GM12892 (cell line): ENCODE data around the gene SRP68.
"Not testable (repeated sequence)": the region's sequence is repeated elsewhere in the genome, so short reads cannot be mapped to it uniquely, and the experiment has no call there.

Experiments
- DNase-seq: peaks from one replicate; pipeline ENCODE4 v3.0.0; 2011; ENCODE audit not compliant: insufficient read length
- FAIRE-seq: peaks from 2 replicates; lab custom pipeline; 2011; peaks lifted over from hg19 to GRCh38; lab: Jason Lieb, UNC
- POLR2A ChIP-seq: IDR thresholded peaks from 2 replicates; pipeline ENCODE4 v1.6.1; 2011; ENCODE audit warnings: low read depth, low read length, control low read depth
- POLR2AphosphoS5 ChIP-seq: IDR thresholded peaks from 2 replicates; pipeline ENCODE4 v1.6.1; 2011; ENCODE audit warnings: low read depth, low read length, control low read depth
- TAF1 ChIP-seq: IDR thresholded peaks from 2 replicates; pipeline ENCODE4 v1.6.1; 2011; ENCODE audit warnings: low read depth, mild to moderate bottlenecking, control low read depth, low read length, borderline replicate concordance

Gene SRP68

DNA sequence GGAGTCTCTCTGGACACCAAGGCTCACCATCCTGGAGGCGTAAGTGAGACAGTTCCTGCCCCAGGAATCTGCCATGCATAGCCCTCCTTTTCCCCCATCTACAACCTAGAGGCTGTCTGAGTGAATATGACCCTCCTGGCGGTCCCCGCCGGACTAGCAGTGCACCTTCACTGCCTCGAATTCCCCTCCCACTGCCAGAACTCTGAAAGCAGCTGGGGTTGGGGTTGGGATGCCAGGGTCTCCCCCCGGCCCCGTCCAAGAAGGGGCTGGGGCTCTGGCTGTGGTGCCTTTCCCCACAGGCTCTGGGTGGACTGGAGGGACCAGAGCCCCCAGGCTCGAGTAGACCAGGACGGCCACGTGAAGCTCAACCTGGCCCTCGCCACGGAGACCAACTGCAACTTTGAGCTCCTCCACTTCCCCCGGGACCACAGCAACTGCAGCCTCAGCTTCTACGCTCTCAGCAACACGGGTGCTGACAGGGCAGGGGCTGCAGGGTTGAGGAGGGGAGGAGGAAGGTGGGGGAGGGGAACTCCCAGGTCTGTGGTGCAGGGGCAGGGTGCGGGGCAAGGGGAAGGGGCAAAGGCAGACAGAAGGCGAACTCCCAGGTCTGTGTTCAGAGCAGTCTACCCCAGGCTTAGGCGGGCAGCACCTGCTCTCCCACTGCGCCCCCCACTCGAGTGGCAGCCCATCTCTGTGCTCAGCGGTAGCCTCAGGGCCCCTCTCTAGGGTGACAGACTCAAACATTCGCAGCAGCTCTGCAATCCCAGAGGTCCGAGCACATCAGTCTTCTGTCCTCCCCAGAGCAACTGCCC is 7.8 kb upstream of the SRP68 start:
- FAIRE-seq = no peak
- TF ChIP-seq TAF1 = no peak
- no peak for TF ChIP-seq POLR2AphosphoS5
- no peak; the same call in 1 of the 2 replicates for TF ChIP-seq POLR2A
- no peak for DNase-seq

DNA sequence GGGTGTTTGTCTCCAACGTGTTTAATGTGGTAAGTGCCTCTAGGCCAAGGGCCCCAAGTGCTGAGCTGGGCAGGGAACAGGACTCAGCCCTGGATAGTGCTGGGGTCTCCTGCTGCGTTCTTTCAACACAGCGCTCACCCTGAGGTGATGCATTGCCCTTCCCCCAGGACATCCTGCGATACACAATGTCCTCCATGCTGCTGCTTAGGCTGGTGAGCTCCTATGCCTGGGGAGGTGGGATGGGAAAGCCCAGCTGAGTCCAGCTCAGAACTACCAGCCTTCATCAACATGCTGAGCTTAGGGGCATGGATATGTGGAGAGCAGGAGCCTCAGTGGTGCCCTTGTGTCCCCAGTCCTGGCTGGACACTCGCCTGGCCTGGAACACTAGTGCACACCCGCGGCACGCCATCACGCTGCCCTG is 7.2 kb upstream of the SRP68 start:
- no peak for FAIRE-seq
- no peak for DNase-seq
- TF ChIP-seq POLR2AphosphoS5 = no peak
- TF ChIP-seq POLR2A = no peak
- TF ChIP-seq TAF1 = no peak

DNA sequence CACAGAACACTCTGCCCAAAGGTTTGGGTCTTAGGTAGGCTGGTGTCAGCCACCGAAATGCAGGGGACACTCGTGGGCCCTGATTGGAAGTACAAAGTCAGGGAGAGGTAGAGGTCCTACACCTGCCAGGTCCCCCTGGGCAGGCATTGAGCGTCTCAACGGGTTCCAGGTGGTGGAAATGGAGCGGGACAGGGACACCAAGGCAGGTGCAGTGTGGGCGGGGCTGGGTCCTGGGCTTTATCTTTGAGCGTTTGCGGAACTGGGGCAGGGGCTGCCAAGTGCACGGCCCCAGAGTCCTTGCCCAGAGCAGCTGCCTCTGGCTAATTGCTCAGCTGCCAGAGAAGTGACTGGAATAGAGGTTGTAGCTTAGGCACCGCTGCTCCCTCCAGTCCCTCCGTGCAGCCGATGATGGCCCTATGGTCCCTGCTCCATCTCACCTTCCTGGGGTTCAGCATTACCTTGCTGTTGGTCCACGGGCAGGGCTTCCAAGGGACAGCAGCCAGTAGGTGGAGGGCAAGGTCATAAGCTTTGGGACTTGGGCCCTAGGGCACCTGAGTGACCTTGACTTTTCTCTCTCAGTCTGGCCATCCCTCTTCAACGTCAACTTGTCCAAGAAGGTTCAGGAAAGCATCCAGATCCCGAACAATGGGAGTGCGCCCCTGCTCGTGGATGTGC is 6.7 kb upstream of the SRP68 start, which contains the start of gene ZACN:
Gene ZACN, plus strand, starts transcription at position 323 of the 675 bp plus-strand sequence. Its CDS starts 83 bp downstream, at position 406.
- FAIRE-seq (no peak), DNase-seq (no peak)
- TF ChIP-seq POLR2A (no peak), TAF1 (no peak), POLR2AphosphoS5 (no peak)

DNA sequence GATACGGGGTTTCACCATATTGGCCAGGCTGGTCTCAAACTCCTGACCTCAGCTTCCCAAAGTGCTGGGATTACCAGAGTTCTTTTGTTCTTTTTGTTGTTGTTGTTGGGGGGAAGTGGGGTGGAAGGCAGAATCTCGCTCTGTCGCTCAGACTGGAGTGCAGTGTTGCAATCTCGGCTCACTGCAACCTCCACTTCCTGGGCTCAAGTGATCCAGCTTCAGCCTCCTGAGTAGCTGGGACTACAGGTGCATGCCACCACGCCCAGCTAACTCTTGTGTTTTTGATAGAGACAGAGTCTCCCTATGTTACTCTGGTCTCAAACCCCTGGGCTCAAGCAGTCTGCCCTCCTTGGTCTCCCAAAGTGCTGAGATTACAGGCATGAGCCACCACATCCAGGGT is 6.1 kb upstream of the SRP68 start:
- not testable (repeated sequence) for FAIRE-seq, DNase-seq

DNA sequence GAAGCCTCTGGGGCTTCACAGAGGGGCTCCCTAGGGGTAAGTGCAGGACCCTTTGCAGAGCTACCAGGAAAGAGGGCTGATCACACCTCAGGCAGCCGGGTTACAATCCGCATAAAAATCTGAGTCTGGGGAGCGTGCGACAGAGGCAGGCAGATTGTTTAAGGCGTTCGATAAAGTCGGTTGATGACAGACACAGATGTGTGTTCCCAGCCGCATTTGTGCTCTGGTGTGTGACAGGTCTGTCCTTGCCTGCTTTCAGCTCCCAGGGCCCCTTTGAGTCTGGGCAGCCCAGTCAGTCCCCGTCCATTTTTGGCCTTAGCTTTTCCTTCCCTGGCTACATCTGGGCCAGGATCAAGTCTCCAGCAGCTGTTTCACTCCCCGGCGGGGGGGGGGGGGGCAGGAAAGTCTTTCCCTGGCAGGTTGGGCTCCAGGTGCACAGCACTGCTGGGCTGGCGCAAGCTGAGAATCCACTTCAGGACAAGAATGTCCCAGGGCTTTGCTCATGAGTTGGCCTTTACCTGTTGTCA is 5.3 kb upstream of the SRP68 start:
- no peak for TF ChIP-seq POLR2AphosphoS5
- TF ChIP-seq POLR2A = no peak
- no peak for TF ChIP-seq TAF1
- FAIRE-seq (no peak), DNase-seq (no peak)

DNA sequence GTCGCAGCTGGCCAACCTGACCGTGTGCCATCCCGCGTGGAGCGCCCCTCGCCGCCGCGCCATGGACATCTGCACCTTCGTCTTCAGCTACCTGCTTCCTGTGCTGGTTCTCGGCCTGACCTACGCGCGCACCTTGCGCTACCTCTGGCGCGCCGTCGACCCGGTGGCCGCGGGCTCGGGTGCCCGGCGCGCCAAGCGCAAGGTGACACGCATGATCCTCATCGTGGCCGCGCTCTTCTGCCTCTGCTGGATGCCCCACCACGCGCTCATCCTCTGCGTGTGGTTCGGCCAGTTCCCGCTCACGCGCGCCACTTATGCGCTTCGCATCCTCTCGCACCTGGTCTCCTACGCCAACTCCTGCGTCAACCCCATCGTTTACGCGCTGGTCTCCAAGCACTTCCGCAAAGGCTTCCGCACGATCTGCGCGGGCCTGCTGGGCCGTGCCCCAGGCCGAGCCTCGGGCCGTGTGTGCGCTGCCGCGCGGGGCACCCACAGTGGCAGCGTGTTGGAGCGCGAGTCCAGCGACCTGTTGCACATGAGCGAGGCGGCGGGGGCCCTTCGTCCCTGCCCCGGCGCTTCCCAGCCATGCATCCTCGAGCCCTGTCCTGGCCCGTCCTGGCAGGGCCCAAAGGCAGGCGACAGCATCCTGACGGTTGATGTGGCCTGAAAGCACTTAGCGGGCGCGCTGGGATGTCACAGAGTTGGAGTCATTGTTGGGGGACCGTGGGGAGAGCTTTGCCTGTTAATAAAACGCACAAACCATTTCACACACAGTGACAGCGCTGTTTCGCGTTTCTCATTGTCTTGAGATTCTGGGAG is 4.7 kb upstream of the SRP68 start:
- DNase-seq (no peak), FAIRE-seq (no peak)
- TF ChIP-seq POLR2AphosphoS5 (no peak), POLR2A (no peak), TAF1 (no peak)

DNA sequence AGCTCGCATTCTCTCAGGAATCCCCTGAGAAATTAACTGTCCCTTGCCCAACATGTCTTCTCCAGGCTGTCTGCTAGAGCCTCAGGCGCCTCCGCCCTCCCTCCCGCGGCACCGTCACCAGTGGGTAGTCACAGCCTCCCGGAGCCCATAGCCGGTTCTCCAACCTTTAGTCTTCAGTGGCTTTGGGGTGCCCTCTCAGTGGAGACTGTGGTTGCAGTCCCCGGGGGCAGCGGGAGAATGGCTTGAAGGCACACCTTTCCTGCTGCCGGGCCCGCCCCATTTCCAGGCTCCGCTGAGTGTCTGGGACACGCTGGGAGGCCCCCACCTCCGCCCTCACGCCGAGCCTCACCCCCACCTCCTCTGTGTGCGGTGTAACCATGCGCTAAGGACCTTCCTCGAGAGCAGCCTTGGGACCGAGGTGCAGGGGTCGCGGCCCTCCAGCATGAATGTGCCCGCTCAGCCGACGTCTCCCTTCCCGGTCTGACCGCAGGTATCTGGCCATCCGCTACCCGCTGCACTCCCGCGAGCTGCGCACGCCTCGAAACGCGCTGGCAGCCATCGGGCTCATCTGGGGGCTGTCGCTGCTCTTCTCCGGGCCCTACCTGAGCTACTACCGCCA is 3.9 kb upstream of the SRP68 start:
- TF ChIP-seq POLR2AphosphoS5 (no peak), TAF1 (no peak), POLR2A (no peak)
- FAIRE-seq = no peak
- DNase-seq = no peak

DNA sequence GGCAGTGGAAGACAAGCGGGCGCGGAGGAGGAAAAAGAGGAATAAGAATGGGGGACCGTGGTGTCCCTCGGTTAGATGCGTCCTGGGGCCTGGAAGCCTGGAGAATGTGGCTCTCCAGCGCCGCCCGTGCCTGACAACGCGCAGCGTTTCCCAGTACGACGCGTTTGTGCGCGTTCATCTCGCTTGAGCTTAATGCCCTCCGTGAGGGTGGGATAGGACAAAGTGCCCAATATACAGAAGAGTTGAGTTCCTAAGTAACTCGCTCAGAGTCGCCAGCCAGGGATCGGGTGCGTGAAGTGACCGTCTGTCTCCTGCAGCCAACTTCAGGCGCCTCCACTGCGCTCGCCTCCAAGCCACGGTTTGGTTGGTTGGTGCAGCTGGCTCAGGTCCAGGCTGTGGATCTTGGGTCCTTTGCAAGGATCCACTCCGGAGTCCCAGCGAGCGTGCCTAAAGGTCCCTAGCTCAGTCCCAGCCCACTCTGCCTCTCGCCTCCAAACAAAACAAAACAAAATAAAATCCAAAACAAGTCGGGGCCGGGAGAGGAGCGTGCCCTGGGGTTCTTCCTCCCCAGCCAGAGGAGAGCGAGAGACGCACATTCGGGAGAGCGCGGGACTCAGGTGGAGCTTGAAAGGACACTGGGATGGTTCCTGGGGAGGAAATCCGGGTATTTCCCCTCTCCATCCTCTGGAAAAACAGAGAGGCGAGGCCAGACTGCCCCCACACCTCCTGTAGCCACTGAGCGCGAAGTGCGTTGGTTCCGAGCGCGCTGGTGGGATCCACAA is 3.2 kb upstream of the SRP68 start:
- DNase-seq (no peak), FAIRE-seq (no peak)
- TF ChIP-seq POLR2A (no peak), TAF1 (no peak)

DNA sequence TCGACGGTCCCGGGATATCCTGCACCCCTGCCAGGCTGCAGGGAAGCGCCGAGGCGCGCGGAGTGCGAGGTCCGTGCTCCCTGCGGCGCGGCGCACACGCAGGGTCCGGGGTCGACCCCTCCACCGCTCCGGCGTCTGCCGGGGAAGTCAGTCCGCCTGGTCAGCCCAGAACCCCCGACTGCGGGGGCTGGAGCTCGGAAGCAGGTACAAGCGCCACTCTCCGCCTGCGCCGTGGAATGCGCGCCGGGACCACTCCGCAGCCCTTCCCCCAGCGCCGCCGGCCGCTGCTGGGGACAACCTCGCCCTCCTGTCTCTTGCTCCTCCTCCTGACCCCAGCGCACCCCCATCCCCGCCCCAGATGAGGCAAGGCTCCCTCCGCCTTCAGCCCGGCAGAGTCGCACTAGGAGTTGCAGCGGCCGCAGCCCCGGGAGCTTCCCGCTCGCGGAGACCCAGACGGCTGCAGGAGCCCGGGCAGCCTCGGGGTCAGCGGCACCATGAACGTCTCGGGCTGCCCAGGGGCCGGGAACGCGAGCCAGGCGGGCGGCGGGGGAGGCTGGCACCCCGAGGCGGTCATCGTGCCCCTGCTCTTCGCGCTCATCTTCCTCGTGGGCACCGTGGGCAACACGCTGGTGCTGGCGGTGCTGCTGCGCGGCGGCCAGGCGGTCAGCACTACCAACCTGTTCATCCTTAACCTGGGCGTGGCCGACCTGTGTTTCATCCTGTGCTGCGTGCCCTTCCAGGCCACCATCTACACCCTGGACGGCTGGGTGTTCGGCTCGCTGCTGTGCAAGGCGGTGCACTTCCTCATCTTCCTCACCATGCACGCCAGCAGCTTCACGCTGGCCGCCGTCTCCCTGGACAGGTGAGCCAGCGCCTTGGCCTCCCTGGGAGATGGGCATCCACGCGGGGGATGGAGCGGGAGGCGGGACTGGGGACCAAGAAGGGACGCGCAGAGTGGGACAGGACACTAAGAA is 2.4 kb upstream of the SRP68 start, which contains the start of gene GALR2:
Gene GALR2, plus strand, starts transcription at position 392 of the 974 bp plus-strand sequence. Its CDS starts 103 bp downstream, at position 495.
- TF ChIP-seq POLR2AphosphoS5 = no peak
- TF ChIP-seq TAF1 = no peak
- TF ChIP-seq POLR2A = no peak

DNA sequence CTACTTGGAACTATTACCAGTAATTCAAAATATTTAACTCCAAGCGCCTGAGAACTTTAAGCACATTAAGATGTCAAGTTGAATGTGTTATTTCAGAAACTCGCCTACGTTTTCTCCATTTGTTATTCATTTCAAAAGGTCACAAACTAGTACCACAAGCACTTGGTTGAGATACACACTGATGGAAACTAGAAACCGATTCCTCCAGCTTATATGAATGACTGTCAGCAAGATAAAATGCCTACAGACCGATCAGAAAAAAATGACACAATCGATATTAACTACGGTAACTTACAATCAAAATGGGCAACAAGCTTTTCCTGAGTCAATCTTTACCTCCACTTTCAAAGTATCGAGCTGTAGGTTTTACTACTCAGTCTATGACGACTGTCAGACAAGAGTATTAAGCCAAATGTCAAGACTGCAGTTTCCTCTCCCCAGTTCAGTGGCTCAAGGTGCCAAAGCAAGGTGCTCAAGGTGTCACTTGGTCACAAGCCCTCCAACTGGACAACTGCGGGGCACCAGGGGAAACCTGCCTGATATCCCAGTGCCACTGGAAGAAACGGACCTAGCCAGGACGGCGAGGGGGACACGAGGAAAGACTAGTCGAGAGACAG is 678 bp downstream of the SRP68 start:
- TF ChIP-seq POLR2A (no peak), POLR2AphosphoS5 (no peak; the same call in 1 of the 2 replicates), TAF1 (no peak)
- FAIRE-seq = no peak
- no peak for DNase-seq

More for the DNA sequence above, 2.4 kb upstream of the SRP68 start, which contains the start of gene GALR2:
- DNase-seq (no peak), FAIRE-seq (no peak)
